Fibroblast of lung (primary cell): Measurements from ENCODE around the gene SGSM2.

Source experiments
- EZH2 ChIP-seq: IDR thresholded peaks from 2 replicates; pipeline ENCODE4 v1.5.1; 2012; ENCODE audit warnings: low read length, control low read depth, mild to moderate bottlenecking; ENCODE audit errors: missing control alignments
- TF ChIP-seq, protein P1 (sequence below), 2 donors: IDR thresholded peaks in 1 of 2; conservative IDR thresholded peaks in 1 of 2; 1 replicate in 1 of 2; 2 replicates in 1 of 2; pipeline ENCODE4 v1.5.1; 2011 to 2012; ENCODE audit warnings: low read length in 2 of 2, control low read depth in 1 of 2, inconsistent platforms in 1 of 2, low read depth in 1 of 2, mild to moderate bottlenecking in 1 of 2

DNA sequence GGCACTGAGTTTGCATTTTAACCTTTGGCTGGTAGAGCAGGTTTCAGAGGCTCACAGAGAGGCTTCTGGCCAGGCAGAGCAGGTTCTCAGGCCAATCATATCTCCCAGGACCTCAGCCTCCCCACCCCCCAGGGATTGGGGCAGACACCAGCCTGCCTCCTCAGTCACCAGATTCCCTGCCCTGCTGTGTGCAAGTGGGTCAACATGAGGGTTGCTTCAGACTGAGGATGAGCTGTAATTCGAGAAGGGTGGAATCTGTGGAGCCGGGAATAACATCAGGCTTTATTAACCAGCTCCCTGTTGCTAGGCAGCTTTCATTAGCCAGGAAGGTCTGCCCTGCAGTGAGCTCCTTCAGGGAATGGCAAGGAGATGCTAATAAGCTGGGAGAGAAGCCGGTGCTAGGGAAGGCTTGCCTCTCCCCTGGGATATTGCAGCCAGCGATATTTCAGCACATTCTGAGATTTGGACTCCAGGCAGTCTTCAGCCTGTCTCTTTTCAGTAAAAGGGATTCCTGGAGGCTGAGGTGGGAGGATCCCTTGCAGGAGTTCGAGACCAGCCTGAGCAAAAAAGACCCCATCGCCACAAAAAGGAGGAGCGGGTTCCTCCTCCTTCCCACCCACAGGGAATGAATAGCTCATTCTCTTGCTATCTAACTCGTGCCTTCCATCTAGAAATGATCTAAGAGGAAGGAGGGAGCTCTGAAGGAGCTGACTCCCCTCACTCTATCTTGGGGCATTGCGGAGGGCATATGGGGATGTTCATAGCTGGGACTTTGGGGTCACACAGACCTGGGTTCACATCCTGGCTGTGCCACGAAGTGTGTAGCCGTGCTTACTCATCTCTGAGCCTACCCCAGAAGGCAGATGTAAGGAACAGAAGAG, 10.7 kb downstream of the SGSM2 start:
- TF ChIP-seq, protein P1, sequence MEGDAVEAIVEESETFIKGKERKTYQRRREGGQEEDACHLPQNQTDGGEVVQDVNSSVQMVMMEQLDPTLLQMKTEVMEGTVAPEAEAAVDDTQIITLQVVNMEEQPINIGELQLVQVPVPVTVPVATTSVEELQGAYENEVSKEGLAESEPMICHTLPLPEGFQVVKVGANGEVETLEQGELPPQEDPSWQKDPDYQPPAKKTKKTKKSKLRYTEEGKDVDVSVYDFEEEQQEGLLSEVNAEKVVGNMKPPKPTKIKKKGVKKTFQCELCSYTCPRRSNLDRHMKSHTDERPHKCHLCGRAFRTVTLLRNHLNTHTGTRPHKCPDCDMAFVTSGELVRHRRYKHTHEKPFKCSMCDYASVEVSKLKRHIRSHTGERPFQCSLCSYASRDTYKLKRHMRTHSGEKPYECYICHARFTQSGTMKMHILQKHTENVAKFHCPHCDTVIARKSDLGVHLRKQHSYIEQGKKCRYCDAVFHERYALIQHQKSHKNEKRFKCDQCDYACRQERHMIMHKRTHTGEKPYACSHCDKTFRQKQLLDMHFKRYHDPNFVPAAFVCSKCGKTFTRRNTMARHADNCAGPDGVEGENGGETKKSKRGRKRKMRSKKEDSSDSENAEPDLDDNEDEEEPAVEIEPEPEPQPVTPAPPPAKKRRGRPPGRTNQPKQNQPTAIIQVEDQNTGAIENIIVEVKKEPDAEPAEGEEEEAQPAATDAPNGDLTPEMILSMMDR (conservative IDR thresholded peaks at IDR 0.05 in 1 of 2, IDR thresholded peaks at IDR 0.05 in 1 of 2; ENCODE audit: low read depth in 1 of 2, low read length in 2 of 2): no peak
- TF ChIP-seq EZH2: no peak
